H9 (cell line): ENCODE data around the gene MYH7. TPM values are rescaled to one million over a fixed set of nuclear protein-coding genes. Genes with fewer than 3 reads are reported as not detected.

Experiments
- DNase-seq: peaks from one replicate; pipeline ENCODE4 v3.0.0-alpha.2; 2017
- H2AFZ ChIP-seq: one replicate; pipeline ENCODE4 v1.6.1; 2013; ENCODE audit warnings: mild to moderate bottlenecking, low read length, control low read depth, moderate library complexity
- H2AK5ac ChIP-seq: 2 replicates; pipeline ENCODE4 v1.6.1; 2013; ENCODE audit warnings: low read length, control low read depth, mixed read lengths; ENCODE audit not compliant: insufficient read length
- H2BK120ac ChIP-seq: one replicate; pipeline ENCODE4 v1.6.1; 2013; ENCODE audit warnings: low read depth, mild to moderate bottlenecking, low read length, control low read depth, inconsistent platforms; ENCODE audit not compliant: poor library complexity, severe bottlenecking
- H2BK12ac ChIP-seq: 2 replicates; pipeline ENCODE4 v1.6.1; 2013; ENCODE audit warnings: low read length, control low read depth, mixed read lengths, low read depth; ENCODE audit not compliant: insufficient read length
- H2BK15ac ChIP-seq: 2 replicates; pipeline ENCODE4 v1.6.1; 2013; ENCODE audit warnings: low read depth, low read length, control low read depth
- H2BK20ac ChIP-seq: one replicate; pipeline ENCODE4 v1.6.1; 2013; ENCODE audit warnings: low read depth, mild to moderate bottlenecking, low read length, control low read depth, inconsistent platforms; ENCODE audit not compliant: poor library complexity, severe bottlenecking
- H2BK5ac ChIP-seq: 2 replicates; pipeline ENCODE4 v1.6.1; 2013; ENCODE audit warnings: low read length, control low read depth, mixed read lengths; ENCODE audit not compliant: insufficient read length
- H3K14ac ChIP-seq: 2 replicates; pipeline ENCODE4 v1.6.1; 2013; ENCODE audit warnings: low read length, control low read depth; ENCODE audit not compliant: insufficient read depth
- H3K18ac ChIP-seq: 2 replicates; pipeline ENCODE4 v1.6.1; 2013; ENCODE audit warnings: low read depth, mild to moderate bottlenecking, mixed read lengths, low read length, control low read depth; ENCODE audit not compliant: insufficient read length
- H3K23ac ChIP-seq: 2 replicates; pipeline ENCODE4 v1.6.1; 2013; ENCODE audit warnings: low read length, control low read depth, mixed read lengths, low read depth; ENCODE audit not compliant: insufficient read length
- H3K23me2 ChIP-seq: 2 replicates; pipeline ENCODE4 v1.6.1; 2013; ENCODE audit warnings: low read depth, mild to moderate bottlenecking, mixed read lengths, low read length, control low read depth; ENCODE audit not compliant: insufficient read length, poor library complexity, severe bottlenecking
- H3K27ac ChIP-seq: 2 replicates; pipeline ENCODE4 v1.5.1; 2013; ENCODE audit warnings: low read length, control low read depth, mixed read lengths, low read depth; ENCODE audit not compliant: insufficient read length
- H3K27me3 ChIP-seq: 2 replicates; pipeline ENCODE4 v1.6.1; 2013; ENCODE audit warnings: low read length, control low read depth, inconsistent platforms; ENCODE audit not compliant: insufficient read depth
- H3K4ac ChIP-seq: 2 replicates; pipeline ENCODE4 v1.6.1; 2013; ENCODE audit warnings: low read depth, mild to moderate bottlenecking, control low read depth, inconsistent platforms, low read length, moderate library complexity
- H3K4me1 ChIP-seq: 2 replicates; pipeline ENCODE4 v1.6.1; 2013; ENCODE audit warnings: low read length, control low read depth, inconsistent platforms; ENCODE audit not compliant: insufficient read depth
- H3K4me2 ChIP-seq: 2 replicates; pipeline ENCODE4 v1.6.1; 2013; ENCODE audit warnings: low read length, control low read depth, mixed read lengths; ENCODE audit not compliant: insufficient read length, insufficient read depth
- H3K56ac ChIP-seq: 2 replicates; pipeline ENCODE4 v1.6.1; 2013; ENCODE audit warnings: low read depth, mild to moderate bottlenecking, mixed read lengths, low read length, control low read depth; ENCODE audit not compliant: insufficient read length
- H3K79me1 ChIP-seq: 2 replicates; pipeline ENCODE4 v1.6.1; 2013; ENCODE audit warnings: low read depth, mild to moderate bottlenecking, moderate library complexity, low read length, control low read depth, inconsistent platforms; ENCODE audit not compliant: insufficient read depth, poor library complexity, severe bottlenecking
- H3K79me2 ChIP-seq: 2 replicates; pipeline ENCODE4 v1.6.1; 2013; ENCODE audit warnings: low read length, control low read depth, inconsistent platforms; ENCODE audit not compliant: insufficient read depth
- H3K9ac ChIP-seq: 2 replicates; pipeline ENCODE4 v1.6.1; 2013; ENCODE audit warnings: low read length, control low read depth, mixed read lengths; ENCODE audit not compliant: insufficient read length; ENCODE audit errors: extremely low read depth
- H3K9me3 ChIP-seq: one replicate; pipeline ENCODE4 v1.6.1; 2013; ENCODE audit warnings: low read depth, low read length, inconsistent platforms; ENCODE audit not compliant: control insufficient read depth
- H3T11ph ChIP-seq: one replicate; pipeline ENCODE4 v1.6.1; 2013; ENCODE audit warnings: mild to moderate bottlenecking, low read length, control low read depth, inconsistent platforms
- H4K20me1 ChIP-seq: one replicate; pipeline ENCODE4 v1.6.1; 2013; ENCODE audit not compliant: control insufficient read depth, insufficient read length, insufficient read depth
- H4K5ac ChIP-seq: 2 replicates; pipeline ENCODE4 v1.6.1; 2013; ENCODE audit warnings: low read depth, mild to moderate bottlenecking, mixed read lengths, low read length, control low read depth; ENCODE audit not compliant: insufficient read length
- H4K8ac ChIP-seq: replicated peaks from 2 replicates; pipeline ENCODE4 v1.6.1; 2013; ENCODE audit warnings: low read length, control low read depth, mixed read lengths, low read depth; ENCODE audit not compliant: insufficient read length
- H4K91ac ChIP-seq: 2 replicates; pipeline ENCODE4 v1.6.1; 2013; ENCODE audit warnings: low read depth, mild to moderate bottlenecking, moderate library complexity, mixed read lengths, low read length, control low read depth; ENCODE audit not compliant: insufficient read length
- H3K27ac Mint-ChIP-seq, 3 experiments: 2 replicates in 2 of 3; 3 replicates in 1 of 3; pipeline ENCODE4 v1.8.0; 2020 to 2021; ENCODE audit warnings: mixed read lengths in 3 of 3, mild to moderate bottlenecking in 1 of 3, moderate library complexity in 1 of 3
- H3K27me3 Mint-ChIP-seq: 2 replicates; pipeline ENCODE4 v1.8.0; 2021; ENCODE audit warnings: low read depth, mild to moderate bottlenecking, moderate library complexity, mixed read lengths
- H3K36me3 Mint-ChIP-seq, 3 experiments: 2 replicates in 2 of 3; 3 replicates in 1 of 3; pipeline ENCODE4 v1.8.0; 2020 to 2021; ENCODE audit warnings: low read depth in 3 of 3, mixed read lengths in 3 of 3; ENCODE audit not compliant: insufficient read depth in 1 of 3
- H3K4me1 Mint-ChIP-seq, 2 experiments: 2 replicates each; pipeline ENCODE4 v1.8.0; 2020; ENCODE audit warnings: mixed read lengths in 2 of 2
- H3K4me3 Mint-ChIP-seq, 2 experiments: 2 replicates in 1 of 2; 3 replicates in 1 of 2; pipeline ENCODE4 v1.8.0; 2020 to 2021; ENCODE audit warnings: mild to moderate bottlenecking in 2 of 2, mixed read lengths in 2 of 2, moderate library complexity in 1 of 2
- H3K9me3 Mint-ChIP-seq, 2 experiments: 2 replicates in 1 of 2; 3 replicates in 1 of 2; pipeline ENCODE4 v1.8.0; 2020; ENCODE audit warnings: mild to moderate bottlenecking in 2 of 2, mixed read lengths in 2 of 2, moderate library complexity in 1 of 2
- WGBS: extraction: QIAGEN DNeasy Blood & Tissue Kit; methylation state at CpG from one replicate; pipeline ENCODE4 v1.1.7; 2013; ENCODE audit warnings: missing lambda C conversion rate, low lambda C conversion rate, mixed read lengths; ENCODE audit not compliant: insufficient read length; ENCODE audit errors: extremely low coverage; 5-methylcytosine and 5-hydroxymethylcytosine counted together
- total RNA-seq: library from RNA; stranded (reverse); gene quantifications from 2 replicates; pipeline ENCODE4 v1.2.1, GENCODE V29; 2021
- TF ChIP-seq, protein P1 (sequence below): fragments of 200-600 bp; sonication (generic); conservative IDR thresholded peaks from 3 replicates; pipeline ENCODE4 v1.8.0; 2021; ENCODE audit warnings: antibody characterized with exemption, mild to moderate bottlenecking

The MYH7 gene
- total RNA-seq, 1 experiment from 2014 or later: not detected

DNA sequence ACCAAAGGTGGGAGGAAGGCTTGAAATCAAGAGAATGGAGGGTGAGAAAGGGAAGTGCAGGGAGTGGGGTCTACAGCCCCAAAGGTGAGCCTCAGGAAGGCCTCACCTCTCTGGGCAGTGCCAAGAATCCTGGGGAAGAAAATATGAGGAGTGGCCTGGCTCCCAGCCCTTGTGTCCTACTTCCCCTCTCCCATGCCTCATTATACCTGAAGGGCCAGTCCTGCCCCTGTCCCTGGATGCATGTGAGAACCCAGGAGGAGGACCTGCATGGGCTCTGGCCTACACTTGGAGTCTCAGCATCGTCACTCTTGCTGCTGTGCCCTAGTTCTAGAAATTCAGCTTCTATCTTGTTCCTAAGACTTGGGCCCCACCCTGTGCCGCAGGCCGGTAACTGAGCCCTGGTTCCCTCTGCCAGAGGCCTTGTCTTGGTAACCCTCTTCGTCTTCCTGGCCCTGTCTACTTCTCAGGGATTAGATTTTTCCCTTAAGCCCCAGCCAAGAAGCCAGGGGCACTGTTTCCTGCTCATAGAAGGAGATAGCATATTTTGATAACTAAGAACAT is 10.9 kb upstream of the MYH7 start:
- H2BK15ac ChIP-seq: no peak overlapping the region
- no peak overlapping the region for H4K8ac ChIP-seq
- no peaks in the 10 kb centered on the region for H3K36me3 Mint-ChIP-seq
- H3K18ac ChIP-seq: no peak overlapping the region
- no peak overlapping the region for H2BK5ac ChIP-seq
- H3K79me2 ChIP-seq: no peaks in the 10 kb centered on the region
- peaks cover 22% of the 10 kb centered on the region for H3K27me3 Mint-ChIP-seq
- H3K79me1 ChIP-seq: no peaks in the 10 kb centered on the region
- H3K14ac ChIP-seq: no peak overlapping the region
- no peaks in the 10 kb centered on the region for H4K20me1 ChIP-seq
- no peaks in the 10 kb centered on the region for H3K4me1 ChIP-seq
- no peak overlapping the region for H2AK5ac ChIP-seq
- no peak overlapping the region for H3K4ac ChIP-seq
- no peak overlapping the region for H3T11ph ChIP-seq
- no peak overlapping the region for H3K4me3 Mint-ChIP-seq
- DNase-seq: no peak
- H3K4me2 ChIP-seq: no peak overlapping the region
- H4K91ac ChIP-seq: no peak overlapping the region
- H2AFZ ChIP-seq: no peak overlapping the region
- H3K27ac Mint-ChIP-seq: no peak overlapping the region
- no CpG with 5 or more reads among the region's 4 CpGs for WGBS
- no peaks in the 10 kb centered on the region for H3K9me3 ChIP-seq
- H3K27me3 ChIP-seq: no peaks in the 10 kb centered on the region
- H3K9me3 Mint-ChIP-seq: no peaks in the 10 kb centered on the region
- H2BK120ac ChIP-seq: no peak overlapping the region
- H3K27ac ChIP-seq: no peak overlapping the region
- no peak overlapping the region for H2BK12ac ChIP-seq
- H3K56ac ChIP-seq: no peak overlapping the region
- no peak overlapping the region for H2BK20ac ChIP-seq
- peaks cover 31 to 39% of the 10 kb centered on the region in 2 experiments for H3K4me1 Mint-ChIP-seq
- H3K23me2 ChIP-seq: no peaks in the 10 kb centered on the region
- H3K9ac ChIP-seq: no peak overlapping the region
- no peak overlapping the region for H3K23ac ChIP-seq
- TF ChIP-seq, protein P1, sequence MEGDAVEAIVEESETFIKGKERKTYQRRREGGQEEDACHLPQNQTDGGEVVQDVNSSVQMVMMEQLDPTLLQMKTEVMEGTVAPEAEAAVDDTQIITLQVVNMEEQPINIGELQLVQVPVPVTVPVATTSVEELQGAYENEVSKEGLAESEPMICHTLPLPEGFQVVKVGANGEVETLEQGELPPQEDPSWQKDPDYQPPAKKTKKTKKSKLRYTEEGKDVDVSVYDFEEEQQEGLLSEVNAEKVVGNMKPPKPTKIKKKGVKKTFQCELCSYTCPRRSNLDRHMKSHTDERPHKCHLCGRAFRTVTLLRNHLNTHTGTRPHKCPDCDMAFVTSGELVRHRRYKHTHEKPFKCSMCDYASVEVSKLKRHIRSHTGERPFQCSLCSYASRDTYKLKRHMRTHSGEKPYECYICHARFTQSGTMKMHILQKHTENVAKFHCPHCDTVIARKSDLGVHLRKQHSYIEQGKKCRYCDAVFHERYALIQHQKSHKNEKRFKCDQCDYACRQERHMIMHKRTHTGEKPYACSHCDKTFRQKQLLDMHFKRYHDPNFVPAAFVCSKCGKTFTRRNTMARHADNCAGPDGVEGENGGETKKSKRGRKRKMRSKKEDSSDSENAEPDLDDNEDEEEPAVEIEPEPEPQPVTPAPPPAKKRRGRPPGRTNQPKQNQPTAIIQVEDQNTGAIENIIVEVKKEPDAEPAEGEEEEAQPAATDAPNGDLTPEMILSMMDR: no peak
- H4K5ac ChIP-seq: no peak overlapping the region
